ENCODE measurements around the gene GYPB.
"Not testable (repeated sequence)": the region's sequence is repeated elsewhere in the genome, so short reads cannot be mapped to it uniquely, and the experiment has no call there.

GRCh38 chr4:144049495-144050424, 30.6 kb upstream of the GYPB start:
- TF ChIP-seq, protein P1, sequence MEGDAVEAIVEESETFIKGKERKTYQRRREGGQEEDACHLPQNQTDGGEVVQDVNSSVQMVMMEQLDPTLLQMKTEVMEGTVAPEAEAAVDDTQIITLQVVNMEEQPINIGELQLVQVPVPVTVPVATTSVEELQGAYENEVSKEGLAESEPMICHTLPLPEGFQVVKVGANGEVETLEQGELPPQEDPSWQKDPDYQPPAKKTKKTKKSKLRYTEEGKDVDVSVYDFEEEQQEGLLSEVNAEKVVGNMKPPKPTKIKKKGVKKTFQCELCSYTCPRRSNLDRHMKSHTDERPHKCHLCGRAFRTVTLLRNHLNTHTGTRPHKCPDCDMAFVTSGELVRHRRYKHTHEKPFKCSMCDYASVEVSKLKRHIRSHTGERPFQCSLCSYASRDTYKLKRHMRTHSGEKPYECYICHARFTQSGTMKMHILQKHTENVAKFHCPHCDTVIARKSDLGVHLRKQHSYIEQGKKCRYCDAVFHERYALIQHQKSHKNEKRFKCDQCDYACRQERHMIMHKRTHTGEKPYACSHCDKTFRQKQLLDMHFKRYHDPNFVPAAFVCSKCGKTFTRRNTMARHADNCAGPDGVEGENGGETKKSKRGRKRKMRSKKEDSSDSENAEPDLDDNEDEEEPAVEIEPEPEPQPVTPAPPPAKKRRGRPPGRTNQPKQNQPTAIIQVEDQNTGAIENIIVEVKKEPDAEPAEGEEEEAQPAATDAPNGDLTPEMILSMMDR (IDR thresholded peaks at IDR 0.05): not testable (repeated sequence)
- not testable (repeated sequence) for TF ChIP-seq ZFX (IDR thresholded peaks at IDR 0.05; ENCODE audit: borderline replicate concordance)

Data from 22Rv1 (cell line).